HEK293 (cell line): Measurements from ENCODE around the gene JOSD2.

Experiments
- ZFP3 ChIP-seq: fragments of 450-650 bp; formaldehyde crosslinking; IDR thresholded peaks from 2 replicates; pipeline ENCODE4 v1.5.1; 2016; ENCODE audit warnings: low read depth, missing biosample characterization, missing genetic modification characterization
- ZNF549 ChIP-seq: fragments of 450-650 bp; IDR thresholded peaks from 2 replicates; pipeline ENCODE4 v1.5.1; 2018; ENCODE audit warnings: missing biosample characterization, missing genetic modification characterization, mild to moderate bottlenecking, inconsistent platforms, moderate library complexity
- TF ChIP-seq, protein P1 (sequence below): fragments of 450-650 bp; formaldehyde crosslinking; IDR thresholded peaks from 2 replicates; pipeline ENCODE4 v1.5.1; 2016; ENCODE audit warnings: missing biosample characterization, missing genetic modification characterization

GRCh38 chr19:50510121-50510670, 795 bp downstream of the JOSD2 start:
- TF ChIP-seq ZFP3 (tag by site-specific recombination) = no peak
- TF ChIP-seq, protein P1, sequence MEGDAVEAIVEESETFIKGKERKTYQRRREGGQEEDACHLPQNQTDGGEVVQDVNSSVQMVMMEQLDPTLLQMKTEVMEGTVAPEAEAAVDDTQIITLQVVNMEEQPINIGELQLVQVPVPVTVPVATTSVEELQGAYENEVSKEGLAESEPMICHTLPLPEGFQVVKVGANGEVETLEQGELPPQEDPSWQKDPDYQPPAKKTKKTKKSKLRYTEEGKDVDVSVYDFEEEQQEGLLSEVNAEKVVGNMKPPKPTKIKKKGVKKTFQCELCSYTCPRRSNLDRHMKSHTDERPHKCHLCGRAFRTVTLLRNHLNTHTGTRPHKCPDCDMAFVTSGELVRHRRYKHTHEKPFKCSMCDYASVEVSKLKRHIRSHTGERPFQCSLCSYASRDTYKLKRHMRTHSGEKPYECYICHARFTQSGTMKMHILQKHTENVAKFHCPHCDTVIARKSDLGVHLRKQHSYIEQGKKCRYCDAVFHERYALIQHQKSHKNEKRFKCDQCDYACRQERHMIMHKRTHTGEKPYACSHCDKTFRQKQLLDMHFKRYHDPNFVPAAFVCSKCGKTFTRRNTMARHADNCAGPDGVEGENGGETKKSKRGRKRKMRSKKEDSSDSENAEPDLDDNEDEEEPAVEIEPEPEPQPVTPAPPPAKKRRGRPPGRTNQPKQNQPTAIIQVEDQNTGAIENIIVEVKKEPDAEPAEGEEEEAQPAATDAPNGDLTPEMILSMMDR = no peak
- no peak for TF ChIP-seq ZNF549 (tag by site-specific recombination)
